ENCODE data around the gene PARD3.

The PARD3 gene

DNA sequence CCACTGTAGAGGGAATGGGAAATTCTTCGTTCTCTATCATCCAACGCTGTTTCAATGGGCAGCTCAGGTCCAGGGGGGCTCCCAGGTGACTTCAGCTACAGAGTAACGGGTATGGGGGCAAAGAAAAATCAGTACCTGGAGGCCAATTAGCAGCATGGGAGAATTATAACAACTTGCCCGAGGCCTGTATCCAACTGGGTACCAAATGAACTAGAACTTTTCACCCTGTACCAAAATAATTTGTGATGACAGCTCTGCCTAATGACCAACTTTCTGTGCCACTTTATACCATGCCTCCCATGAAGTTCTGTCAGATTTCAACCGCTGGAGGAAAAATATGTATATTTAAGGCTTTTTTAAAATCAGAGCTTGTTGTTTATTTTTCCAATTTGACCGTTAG, 467.1 kb downstream of the PARD3 start:
- ChIA-PET CTCF (no interaction called here), POLR2A (no interaction called here)
- DNase-seq (ENCODE audit: extremely low spot score): no peak
- TF ChIP-seq, protein P1, sequence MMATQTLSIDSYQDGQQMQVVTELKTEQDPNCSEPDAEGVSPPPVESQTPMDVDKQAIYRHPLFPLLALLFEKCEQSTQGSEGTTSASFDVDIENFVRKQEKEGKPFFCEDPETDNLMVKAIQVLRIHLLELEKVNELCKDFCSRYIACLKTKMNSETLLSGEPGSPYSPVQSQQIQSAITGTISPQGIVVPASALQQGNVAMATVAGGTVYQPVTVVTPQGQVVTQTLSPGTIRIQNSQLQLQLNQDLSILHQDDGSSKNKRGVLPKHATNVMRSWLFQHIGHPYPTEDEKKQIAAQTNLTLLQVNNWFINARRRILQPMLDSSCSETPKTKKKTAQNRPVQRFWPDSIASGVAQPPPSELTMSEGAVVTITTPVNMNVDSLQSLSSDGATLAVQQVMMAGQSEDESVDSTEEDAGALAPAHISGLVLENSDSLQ (IDR thresholded peaks at IDR 0.05): no peak
- TF ChIP-seq LEF1 (IDR thresholded peaks at IDR 0.05; ENCODE audit: borderline replicate concordance) (no peak), L3MBTL2 (conservative IDR thresholded peaks at IDR 0.05) (no peak), ARNT (IDR thresholded peaks at IDR 0.05) (no peak), SP1 (IDR thresholded peaks at IDR 0.05) (no peak), FOXK2 (IDR thresholded peaks at IDR 0.05) (no peak), FOXM1 (IDR thresholded peaks at IDR 0.05; ENCODE audit: borderline replicate concordance) (no peak), HDGF (IDR thresholded peaks at IDR 0.05; ENCODE audit: borderline replicate concordance) (no peak), CTBP1 (IDR thresholded peaks at IDR 0.05; ENCODE audit: borderline replicate concordance) (no peak)

DNA sequence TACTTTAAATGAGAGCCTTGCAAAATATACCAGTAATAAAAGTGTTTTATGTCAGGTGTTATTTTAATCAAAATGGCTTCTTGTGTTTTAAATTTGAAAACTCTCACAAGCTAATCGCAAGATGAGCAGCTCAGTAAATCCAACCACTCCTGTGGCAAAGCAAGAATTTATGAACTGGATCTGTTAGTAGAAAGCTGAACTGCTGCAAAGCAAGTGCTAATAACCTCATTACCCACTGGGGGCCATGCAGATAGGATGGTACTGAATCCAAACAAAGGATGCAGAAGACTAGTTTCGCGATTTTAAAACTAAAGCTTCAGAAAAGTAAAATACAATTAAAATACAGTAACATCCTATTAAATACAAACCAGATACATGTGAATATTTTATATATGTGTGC, 468.0 kb downstream of the PARD3 start:
- ChIA-PET POLR2A (no interaction called here), CTCF (no interaction called here)
- TF ChIP-seq LEF1 (IDR thresholded peaks at IDR 0.05; ENCODE audit: borderline replicate concordance) (no peak), ZNF384 (IDR thresholded peaks at IDR 0.05) (no peak), HDGF (IDR thresholded peaks at IDR 0.05; ENCODE audit: borderline replicate concordance) (no peak), FOXM1 (IDR thresholded peaks at IDR 0.05; ENCODE audit: borderline replicate concordance) (no peak), FOXK2 (IDR thresholded peaks at IDR 0.05) (no peak), L3MBTL2 (conservative IDR thresholded peaks at IDR 0.05) (no peak)

DNA sequence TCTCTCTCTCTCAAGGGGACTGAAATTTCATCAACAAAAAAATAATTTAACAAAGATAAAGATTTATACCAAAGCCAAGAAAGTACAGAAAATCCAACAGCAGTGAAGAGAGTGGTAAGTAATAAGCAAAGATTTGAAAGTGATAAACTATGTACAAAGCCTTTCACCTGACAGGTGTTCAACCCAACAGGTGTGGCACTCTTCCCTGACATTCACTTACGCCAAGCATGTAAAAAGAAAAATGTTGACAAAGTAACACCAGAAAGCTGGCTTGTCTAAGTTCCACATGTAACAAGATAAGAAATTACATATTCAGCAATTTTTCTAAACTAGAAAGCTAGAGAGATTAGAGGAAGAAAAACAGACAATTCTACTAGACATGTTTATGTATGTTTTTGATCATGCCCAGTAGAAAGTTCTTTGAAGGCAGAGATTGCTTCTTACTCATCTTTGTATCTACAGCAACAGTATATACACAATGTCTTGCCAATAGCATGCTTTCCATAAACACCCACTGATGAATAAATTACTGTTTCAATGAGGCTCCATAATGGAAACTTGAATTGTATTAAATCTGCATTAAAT, 468.5 kb downstream of the PARD3 start:
- DNase-seq (ENCODE audit: extremely low spot score): no peak
- ChIA-PET CTCF (no interaction called here), POLR2A (no interaction called here)
- TF ChIP-seq ELF4 (IDR thresholded peaks at IDR 0.05): no peak
- no peak for TF ChIP-seq BHLHE40 (IDR thresholded peaks at IDR 0.05; ENCODE audit: borderline replicate concordance)
- no peak for TF ChIP-seq LEF1 (IDR thresholded peaks at IDR 0.05; ENCODE audit: borderline replicate concordance)
- no peak for TF ChIP-seq FOXA1 (IDR thresholded peaks at IDR 0.05)

More for the DNA sequence above, 468.0 kb downstream of the PARD3 start:
- no peak for DNase-seq (ENCODE audit: extremely low spot score)

DNA sequence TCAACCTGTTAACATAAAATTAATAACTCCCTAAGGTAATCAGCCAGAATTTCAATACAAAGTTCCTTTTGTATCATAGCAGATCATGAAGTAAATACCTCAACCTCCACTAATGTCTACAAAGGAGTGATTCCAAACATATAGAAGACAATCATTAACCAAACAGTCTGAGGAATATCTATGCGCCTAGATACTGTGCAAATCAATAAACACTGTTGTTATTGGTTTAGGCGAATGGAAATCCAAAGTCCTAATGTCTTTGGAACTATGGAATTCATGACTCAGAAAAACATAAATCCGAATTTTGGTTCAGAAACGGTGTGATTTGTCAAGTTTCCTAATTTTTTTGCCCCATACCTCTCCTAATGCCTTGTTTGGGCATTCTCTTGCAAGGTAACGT, 469.7 kb downstream of the PARD3 start:
- ChIA-PET CTCF (no interaction called here), POLR2A (no interaction called here)
- DNase-seq (ENCODE audit: extremely low spot score): no peak

DNA sequence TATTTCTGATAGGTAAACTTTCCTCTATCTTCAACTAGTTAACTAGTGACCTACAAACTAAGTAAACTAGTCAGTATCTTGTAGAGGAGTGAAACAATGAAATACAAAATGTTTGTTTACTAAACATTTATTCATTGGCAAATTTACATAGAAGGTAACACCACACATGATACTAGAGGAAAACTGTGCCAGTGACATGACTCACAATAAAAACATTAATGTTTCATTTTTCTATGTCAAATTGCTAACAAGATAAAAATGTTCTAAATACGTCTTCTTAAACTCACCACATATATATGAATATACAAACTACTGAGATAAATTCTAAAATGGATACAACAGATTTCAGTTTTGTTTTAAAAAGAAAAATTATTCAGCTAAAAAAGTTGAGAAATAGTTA, 471.3 kb downstream of the PARD3 start:
- CTCF ChIA-PET: interaction anchor here (0.6 kb wide), 1 partner anchor 13 kb away, joined by 4 read pairs; no protein-coding TSS in a partner anchor
- TF ChIP-seq NFRKB (IDR thresholded peaks at IDR 0.05) (no peak), LEF1 (IDR thresholded peaks at IDR 0.05; ENCODE audit: borderline replicate concordance) (no peak)
- POLR2A ChIA-PET: no interaction called here
- DNase-seq (ENCODE audit: extremely low spot score): no peak

More for the DNA sequence above, 469.7 kb downstream of the PARD3 start:
- TF ChIP-seq L3MBTL2 (conservative IDR thresholded peaks at IDR 0.05) (no peak), LEF1 (IDR thresholded peaks at IDR 0.05; ENCODE audit: borderline replicate concordance) (no peak), FOXA1 (IDR thresholded peaks at IDR 0.05) (no peak)
- TF ChIP-seq, protein P1 (IDR thresholded peaks at IDR 0.05): no peak

DNA sequence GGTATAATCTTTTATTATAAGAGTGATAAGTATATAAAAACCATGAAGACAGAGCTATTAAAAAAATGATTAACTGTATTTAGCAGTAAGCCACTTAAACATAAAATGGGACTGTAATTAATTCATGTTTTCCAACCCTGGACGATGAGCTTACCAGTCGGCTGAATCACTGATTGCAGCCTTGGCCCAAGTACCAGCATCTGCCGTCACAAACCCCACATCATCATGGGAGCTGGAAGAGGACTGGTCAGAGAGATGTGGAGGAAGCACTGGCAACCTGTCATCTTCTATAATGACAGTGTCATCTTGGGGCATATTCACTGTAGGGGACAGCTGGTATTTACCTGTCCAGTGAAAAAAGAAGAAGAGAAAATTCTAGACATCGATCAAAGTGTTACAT, 473.6 kb downstream of the PARD3 start:
- CTCF ChIA-PET: no interaction called here
- POLR2A ChIA-PET: no interaction called here
- DNase-seq (ENCODE audit: extremely low spot score): no peak
- TF ChIP-seq, protein P1 (IDR thresholded peaks at IDR 0.05): no peak
- no peak for TF ChIP-seq FOXK2 (IDR thresholded peaks at IDR 0.05)

DNA sequence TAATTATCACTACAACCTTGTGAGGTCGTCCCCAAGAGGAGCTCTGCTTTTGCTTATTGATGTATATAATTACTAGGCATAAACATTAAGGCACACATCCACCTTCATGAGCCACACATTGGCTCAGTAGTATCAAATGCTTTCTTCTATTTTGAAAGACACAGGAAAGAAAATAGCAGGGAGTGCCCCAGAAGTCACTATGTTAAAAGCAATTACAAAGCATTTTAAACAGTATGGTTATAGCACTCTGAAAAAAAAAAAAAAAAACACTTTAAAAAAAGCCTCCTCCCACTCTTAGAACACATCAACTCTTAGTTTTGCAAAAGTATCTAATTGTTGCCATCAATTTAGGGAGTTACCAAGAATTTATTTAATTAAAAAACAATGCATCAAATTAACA, 474.2 kb downstream of the PARD3 start:
- TF ChIP-seq BHLHE40 (IDR thresholded peaks at IDR 0.05; ENCODE audit: borderline replicate concordance): no peak
- TF ChIP-seq HDGF (IDR thresholded peaks at IDR 0.05; ENCODE audit: borderline replicate concordance): no peak
- ChIA-PET CTCF (no interaction called here), POLR2A (no interaction called here)
- no peak for DNase-seq (ENCODE audit: extremely low spot score)

DNA sequence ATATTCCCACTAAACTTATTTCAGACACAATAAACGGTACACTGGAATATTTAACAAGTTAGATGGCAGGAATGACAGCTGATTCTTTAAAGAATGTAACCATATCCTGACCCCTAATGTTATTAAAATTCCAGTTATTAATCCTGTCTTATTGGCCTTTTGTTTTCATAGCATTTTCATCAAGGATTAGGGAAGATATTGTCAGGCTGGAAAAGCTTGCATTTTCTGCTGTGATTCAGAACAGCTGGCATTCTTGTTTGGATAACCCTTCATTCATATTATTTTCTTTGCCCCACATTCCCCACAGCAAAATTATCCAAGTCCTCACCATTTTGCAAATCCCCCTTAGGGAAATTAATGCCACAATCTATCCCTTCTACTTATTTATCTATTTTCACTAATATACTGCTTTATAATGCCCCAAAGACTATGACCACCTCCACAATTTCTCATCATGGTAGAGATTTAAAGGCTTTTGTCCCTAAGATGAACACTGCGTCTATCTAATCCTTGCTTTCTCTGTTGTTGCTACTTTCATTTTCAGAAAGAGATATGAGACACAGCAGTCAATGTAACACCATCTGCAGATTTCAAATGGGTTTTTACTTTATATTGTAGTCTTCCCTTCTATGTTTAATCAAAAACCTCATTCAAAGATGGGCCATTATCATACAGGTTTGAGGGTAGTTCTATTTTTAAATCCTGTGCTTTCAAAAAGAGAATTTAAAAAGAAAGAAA, 475.1 kb downstream of the PARD3 start:
- TF ChIP-seq ARNT (IDR thresholded peaks at IDR 0.05) (no peak), SUZ12 (IDR thresholded peaks at IDR 0.05) (no peak), FOXM1 (IDR thresholded peaks at IDR 0.05; ENCODE audit: borderline replicate concordance) (no peak), ZNF384 (IDR thresholded peaks at IDR 0.05) (no peak), LEF1 (IDR thresholded peaks at IDR 0.05; ENCODE audit: borderline replicate concordance) (no peak), ELF4 (IDR thresholded peaks at IDR 0.05) (no peak), CTBP1 (IDR thresholded peaks at IDR 0.05; ENCODE audit: borderline replicate concordance) (no peak), BHLHE40 (IDR thresholded peaks at IDR 0.05; ENCODE audit: borderline replicate concordance) (no peak), FOXA1 (IDR thresholded peaks at IDR 0.05) (no peak), L3MBTL2 (conservative IDR thresholded peaks at IDR 0.05) (no peak), FOXK2 (IDR thresholded peaks at IDR 0.05) (no peak), HDGF (IDR thresholded peaks at IDR 0.05; ENCODE audit: borderline replicate concordance) (no peak), TARDBP (IDR thresholded peaks at IDR 0.05) (no peak), NFRKB (IDR thresholded peaks at IDR 0.05) (no peak), SP1 (IDR thresholded peaks at IDR 0.05) (no peak)
- TF ChIP-seq, protein P1 (IDR thresholded peaks at IDR 0.05): no peak
- DNase-seq (ENCODE audit: extremely low spot score): no peak
- ChIA-PET POLR2A (no interaction called here), CTCF (no interaction called here)
